Thoracic aorta (tissue), 2 donors: ENCODE results near the gene CHP2. TPM values are rescaled to one million over a fixed set of nuclear protein-coding genes. Genes with fewer than 3 reads are reported as not detected.
A peak's percentile ranks its signal among the peaks of the same experiment; 100 is the strongest.
"Not testable (repeated sequence)": the region's sequence is repeated elsewhere in the genome, so short reads cannot be mapped to it uniquely, and the experiment has no call there.

Source experiments
- ATAC-seq: fragments of 150-250 bp; one replicate; pipeline ENCODE4 v1.8.0; 2017; ENCODE audit warnings: low read depth; ENCODE audit not compliant: insufficient number of reproducible peaks, low FRiP score
- DNase-seq: peaks from one replicate; pipeline ENCODE4 v3.0.0-alpha.2; 2020; ENCODE audit warnings: low spot score
- H3K27ac ChIP-seq, 2 donors: fragments of 200-600 bp; sonication (generic); 1 replicate in 1 of 2; 2 replicates in 1 of 2; pipeline ENCODE4 v1.5.1; 2016; ENCODE audit warnings: mild to moderate bottlenecking in 2 of 2, moderate library complexity in 2 of 2
- H3K27me3 ChIP-seq: fragments of 200-600 bp; sonication (generic); replicated peaks from 2 replicates; pipeline ENCODE4 v1.6.0; 2016; ENCODE audit warnings: mild to moderate bottlenecking; ENCODE audit not compliant: insufficient read depth
- H3K36me3 ChIP-seq: fragments of 200-600 bp; sonication (generic); one replicate; pipeline ENCODE4 v1.5.1; 2016
- H3K4me1 ChIP-seq, 2 donors: fragments of 200-600 bp; sonication (generic); 1 replicate in 1 of 2; 2 replicates in 1 of 2; pipeline versions ENCODE4 v1.5.1 to v1.6.0; 2016; ENCODE audit warnings: low read depth in 2 of 2, mild to moderate bottlenecking in 1 of 2; ENCODE audit not compliant: control insufficient read depth in 1 of 2
- H3K4me3 ChIP-seq: fragments of 200-600 bp; sonication (generic); 2 replicates; pipeline ENCODE4 v1.5.1; 2016; ENCODE audit warnings: mild to moderate bottlenecking
- H3K9me3 ChIP-seq: fragments of 200-600 bp; sonication (generic); 2 replicates; pipeline ENCODE4 v1.5.1; 2016
- total RNA-seq, 2 donors: library from RNA; depleted of rRNA; stranded (reverse); fragments of >200 nt; gene quantifications; one replicate each; pipeline versions ENCODE4 v1.1.0 to v1.2.3, GENCODE V29; 2016
- TF ChIP-seq, protein P1 (sequence below): fragments of 200-600 bp; sonication (generic); IDR thresholded peaks from one replicate; pipeline ENCODE4 v1.5.1; 2019; ENCODE audit warnings: antibody characterized with exemption

The CHP2 gene
- total RNA-seq, 2 donors from 2014 or later: not detected

DNA sequence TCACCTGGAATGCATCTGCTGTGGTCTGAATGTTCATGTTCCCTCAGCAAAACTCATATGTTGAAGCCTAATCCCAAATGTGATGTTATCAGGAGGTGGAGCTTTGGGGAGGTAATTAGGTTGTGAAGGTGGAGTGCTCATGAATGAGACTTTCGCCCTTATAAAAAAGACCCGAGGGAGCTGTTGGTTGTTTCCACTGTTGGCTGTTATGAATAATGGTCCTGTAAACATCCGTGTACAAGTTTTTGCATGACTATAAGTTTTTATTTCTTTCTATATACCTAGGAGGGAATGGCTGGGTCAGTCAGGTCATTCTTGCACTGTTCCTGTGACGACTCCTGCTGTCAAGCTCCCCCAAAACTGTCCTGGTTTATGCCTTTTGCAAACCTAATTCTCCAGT lies 9.6 kb upstream of the CHP2 start:
- ATAC-seq (no peak), DNase-seq (no peak)
- Histone ChIP-seq H3K9me3 (no peaks in the 10 kb centered on the region), H3K27ac (no peak overlapping the region), H3K4me1 (no peaks in the 10 kb centered on the region), H3K27me3 (no peaks in the 10 kb centered on the region), H3K4me3 (no peak overlapping the region), H3K36me3 (no peaks in the 10 kb centered on the region)
- TF ChIP-seq, protein P1, sequence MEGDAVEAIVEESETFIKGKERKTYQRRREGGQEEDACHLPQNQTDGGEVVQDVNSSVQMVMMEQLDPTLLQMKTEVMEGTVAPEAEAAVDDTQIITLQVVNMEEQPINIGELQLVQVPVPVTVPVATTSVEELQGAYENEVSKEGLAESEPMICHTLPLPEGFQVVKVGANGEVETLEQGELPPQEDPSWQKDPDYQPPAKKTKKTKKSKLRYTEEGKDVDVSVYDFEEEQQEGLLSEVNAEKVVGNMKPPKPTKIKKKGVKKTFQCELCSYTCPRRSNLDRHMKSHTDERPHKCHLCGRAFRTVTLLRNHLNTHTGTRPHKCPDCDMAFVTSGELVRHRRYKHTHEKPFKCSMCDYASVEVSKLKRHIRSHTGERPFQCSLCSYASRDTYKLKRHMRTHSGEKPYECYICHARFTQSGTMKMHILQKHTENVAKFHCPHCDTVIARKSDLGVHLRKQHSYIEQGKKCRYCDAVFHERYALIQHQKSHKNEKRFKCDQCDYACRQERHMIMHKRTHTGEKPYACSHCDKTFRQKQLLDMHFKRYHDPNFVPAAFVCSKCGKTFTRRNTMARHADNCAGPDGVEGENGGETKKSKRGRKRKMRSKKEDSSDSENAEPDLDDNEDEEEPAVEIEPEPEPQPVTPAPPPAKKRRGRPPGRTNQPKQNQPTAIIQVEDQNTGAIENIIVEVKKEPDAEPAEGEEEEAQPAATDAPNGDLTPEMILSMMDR: no peak

DNA sequence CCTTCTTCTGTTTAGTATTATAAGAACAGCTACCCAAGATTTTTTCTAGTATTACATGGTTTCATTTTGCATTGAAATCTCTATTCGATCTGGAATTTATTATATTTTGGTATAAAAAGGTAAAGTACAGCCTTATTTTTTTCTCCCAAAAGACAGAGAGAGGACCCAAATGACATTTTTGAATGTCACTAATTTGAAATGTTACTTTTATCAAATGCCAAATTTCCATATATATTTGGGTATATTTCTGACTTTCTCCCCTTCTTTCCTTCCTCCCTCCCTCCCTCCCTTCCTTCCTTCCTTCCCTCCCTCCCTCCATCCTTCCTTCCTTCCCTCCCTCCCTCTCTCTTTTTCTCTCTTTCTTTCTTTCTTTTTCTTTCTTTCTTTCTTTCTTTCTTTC lies 6.2 kb upstream of the CHP2 start:
- no peak overlapping the region for H3K27ac ChIP-seq
- ATAC-seq (no peak), DNase-seq (no peak)
- no peak overlapping the region for H3K4me3 ChIP-seq
- H3K36me3 ChIP-seq: no peaks in the 10 kb centered on the region
- TF ChIP-seq, protein P1: no peak
- H3K9me3 ChIP-seq: no peaks in the 10 kb centered on the region
- H3K27me3 ChIP-seq: no peaks in the 10 kb centered on the region
- no peaks in the 10 kb centered on the region for H3K4me1 ChIP-seq

DNA sequence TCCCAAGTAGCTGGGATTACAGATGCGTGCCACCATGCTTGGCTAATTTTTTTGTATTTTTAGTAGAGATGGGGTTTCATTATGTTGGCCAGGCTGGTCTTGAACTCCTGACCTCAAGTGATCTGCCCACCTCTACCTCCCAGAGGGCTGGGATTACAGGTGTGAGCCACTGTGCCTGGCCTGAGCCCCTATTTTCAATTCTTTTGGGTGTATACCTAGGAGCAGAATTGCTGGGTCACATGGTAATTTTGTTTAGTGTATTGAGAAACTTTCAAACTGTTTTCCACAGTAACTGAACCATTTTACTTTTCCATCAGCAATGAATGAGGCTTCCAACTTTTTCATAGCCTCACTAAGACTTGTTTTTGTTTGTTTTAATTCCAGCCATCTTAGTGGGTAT lies 3.8 kb upstream of the CHP2 start:
- H3K27me3 ChIP-seq, H3K36me3 ChIP-seq, ATAC-seq, H3K27ac ChIP-seq, H3K9me3 ChIP-seq, H3K4me1 ChIP-seq, H3K4me3 ChIP-seq, DNase-seq: not testable (repeated sequence)

DNA sequence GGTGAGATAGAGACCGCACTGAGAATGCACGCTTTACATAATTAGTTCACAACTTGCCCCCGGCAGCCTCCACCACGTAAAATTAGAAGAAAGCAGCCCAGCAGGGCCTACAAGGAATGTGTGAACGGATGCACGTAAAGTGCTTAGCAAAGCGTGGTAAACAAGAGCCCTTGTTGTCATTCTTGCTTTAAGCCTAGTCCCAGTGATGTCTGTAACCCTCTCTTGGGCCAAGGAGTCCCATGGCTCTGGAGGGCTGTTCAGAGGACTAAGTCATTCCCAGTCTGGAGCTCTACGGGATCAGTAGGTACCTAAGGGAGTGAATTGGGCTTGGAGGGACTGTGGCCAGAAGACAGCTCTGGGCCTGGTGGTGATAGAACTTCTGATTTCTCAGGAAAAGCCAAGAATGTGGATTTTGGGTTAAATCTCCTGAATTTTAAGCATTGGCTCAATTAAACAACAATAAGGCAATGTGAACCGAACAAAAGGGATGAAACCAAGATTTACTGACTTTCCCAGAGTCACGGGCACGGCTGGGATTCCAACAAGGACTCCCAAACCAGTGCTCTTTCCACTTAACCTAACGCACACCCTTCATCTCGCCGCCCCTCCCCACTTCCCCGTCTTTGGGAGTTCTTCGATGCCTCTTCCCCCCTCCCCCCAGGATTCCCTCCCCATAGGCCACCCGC lies 775 bp upstream of the CHP2 start:
- TF ChIP-seq, protein P1: no peak
- DNase-seq (no peak), ATAC-seq (no peak)
- Histone ChIP-seq H3K4me3 (peak overlapping the region; percentile 48), H3K27ac (no peak overlapping the region), H3K4me1 (peaks cover 3 to 8% of the 10 kb centered on the region in 2 donors), H3K36me3 (no peaks in the 10 kb centered on the region), H3K9me3 (no peaks in the 10 kb centered on the region), H3K27me3 (no peaks in the 10 kb centered on the region)

DNA sequence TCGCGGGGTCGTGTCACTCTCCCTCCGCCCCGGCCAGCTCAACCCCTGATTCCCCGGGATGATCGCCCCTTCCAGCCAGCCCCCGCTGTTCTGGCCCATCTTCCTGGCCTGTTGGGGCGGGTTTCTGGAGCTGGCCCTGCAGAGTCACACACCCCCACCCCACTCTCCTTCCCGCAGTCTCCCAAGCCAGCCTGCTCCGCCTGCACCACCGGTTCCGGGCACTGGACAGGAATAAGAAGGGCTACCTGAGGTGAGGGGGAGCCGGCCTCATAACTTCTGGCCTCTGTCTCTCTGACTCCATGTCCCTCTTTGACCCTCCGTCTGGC lies 621 bp downstream of the CHP2 start:
- no peak overlapping the region for H3K4me3 ChIP-seq

More for the DNA sequence above, 621 bp downstream of the CHP2 start:
- Histone ChIP-seq H3K27ac (no peak overlapping the region), H3K4me1 (peaks cover 3 to 8% of the 10 kb centered on the region in 2 donors), H3K9me3 (no peaks in the 10 kb centered on the region), H3K27me3 (no peaks in the 10 kb centered on the region), H3K36me3 (no peaks in the 10 kb centered on the region)
- DNase-seq (no peak), ATAC-seq (no peak)
- TF ChIP-seq, protein P1: no peak
